K562 (cell line): Measurements from ENCODE around the gene AHCYL1. TPM values are rescaled to one million over a fixed set of nuclear protein-coding genes. Genes with fewer than 3 reads are reported as not detected.

ENCODE experiments used
- BRF1 ChIP-seq: IDR thresholded peaks from 3 replicates; pipeline ENCODE4 v1.6.1; 2011; ENCODE audit warnings: borderline replicate concordance, mild to moderate bottlenecking; ENCODE audit not compliant: insufficient read length; ENCODE audit errors: extremely low read depth
- FOXM1 ChIP-seq, 2 experiments: fragments of 450-650 bp in 1 of 2; sonication (generic) in 1 of 2; formaldehyde crosslinking in 1 of 2; IDR thresholded peaks; 2 replicates each; pipeline versions ENCODE4 v1.6.1 to v1.9.0; 2017 to 2022; ENCODE audit warnings: low read depth in 2 of 2, mild to moderate bottlenecking in 2 of 2, missing genetic modification reagents in 1 of 2, moderate library complexity in 1 of 2
- FOXO4 ChIP-seq: fragments of 450-650 bp; formaldehyde crosslinking; IDR thresholded peaks from 2 replicates; pipeline ENCODE4 v1.4.0; 2020; ENCODE audit warnings: mild to moderate bottlenecking, moderate library complexity
- IFI16 ChIP-seq: fragments of 250-450 bp; sonication (Bioruptor Pico); IDR thresholded peaks from 2 replicates; pipeline ENCODE4 v2.1.2; 2022; ENCODE audit warnings: mild to moderate bottlenecking, inconsistent platforms
- KLF16 ChIP-seq: IDR thresholded peaks from 2 replicates; pipeline ENCODE4 v1.6.1; 2016; ENCODE audit warnings: antibody characterized with exemption
- POLR2G ChIP-seq: fragments of 200-400 bp; formaldehyde crosslinking; IDR thresholded peaks from 2 replicates; pipeline ENCODE4 v1.6.1; 2017; ENCODE audit warnings: low read depth, mild to moderate bottlenecking, antibody characterized with exemption, low read length, moderate library complexity
- ZBTB40 ChIP-seq, 2 experiments: fragments of 450-650 bp in 1 of 2; sonication (generic) in 1 of 2; formaldehyde crosslinking in 1 of 2; IDR thresholded peaks; 2 replicates each; pipeline versions ENCODE4 v1.7.1 to v1.9.0; 2016 to 2022; ENCODE audit warnings: inconsistent platforms in 1 of 2, mild to moderate bottlenecking in 1 of 2, missing genetic modification reagents in 1 of 2
- ZBTB7A ChIP-seq: IDR thresholded peaks from 2 replicates; pipeline ENCODE4 v1.6.1; 2011; ENCODE audit warnings: low read depth, mild to moderate bottlenecking, low read length, moderate library complexity, borderline replicate concordance; ENCODE audit not compliant: control insufficient read depth
- ZNF277 ChIP-seq: fragments of 250-450 bp; sonication (Bioruptor Pico); IDR thresholded peaks from 2 replicates; pipeline ENCODE4 v1.8.0; 2022; ENCODE audit warnings: inconsistent platforms, mild to moderate bottlenecking, moderate library complexity, borderline replicate concordance
- polyA plus RNA-seq, 8 experiments: library from polyadenylated mRNA; depleted of rRNA in 4 of 8; stranded (reverse) in 5 of 8; unstranded in 3 of 8; fragments of >200 nt; fragmentation: Nextera tagmentation in 2 of 8; fragmentation: Illumina TruSeq in 1 of 8; extraction: Ambion mirVana in 2 of 8; extraction: Trizol in 1 of 8; gene quantifications; 2 replicates each; pipeline versions ENCODE4 v1.2.1 to v1.2.3, GENCODE V29; 2011 to 2014; ENCODE audit warnings: inconsistent platforms in 1 of 8, missing spikeins in 1 of 8
- total RNA-seq, 7 experiments: library from RNA; depleted of rRNA in 6 of 7; stranded (reverse); fragments of >200 nt in 6 of 7; fragmentation: Illumina TruSeq in 2 of 7; extraction: Trizol in 2 of 7; gene quantifications; 2 replicates each; pipeline versions ENCODE4 v1.2.1 to v1.2.3, GENCODE V29; 2011 to 2021; ENCODE audit warnings: low replicate concordance in 1 of 7

The AHCYL1 gene
- total and polyA plus RNA-seq, 9 of the 15 experiments (the other 6 are each of a cell fraction or from before 2014, with no cell fraction given) = 27.3 to 118 (median 44.5) TPM

- no peak for TF ChIP-seq ZBTB40 (IDR thresholded peaks at IDR 0.05)
- TF ChIP-seq ZBTB40 (CRISPR knock-in tag; IDR thresholded peaks at IDR 0.05) = no peak
- TF ChIP-seq FOXM1 (IDR thresholded peaks at IDR 0.05; ENCODE audit: low read depth) = no peak
- TF ChIP-seq FOXM1 (CRISPR knock-in tag; IDR thresholded peaks at IDR 0.05; ENCODE audit: low read depth) = no peak
- TF ChIP-seq KLF16 = peak; percentile 6; the same call in 1 of the 2 replicates
- TF ChIP-seq BRF1 = no peak
- peak; percentile 33; the same call in 1 of the 2 replicates for TF ChIP-seq POLR2G
- TF ChIP-seq ZBTB7A = peak; percentile 53; the same call in 1 of the 2 replicates
- no peak for TF ChIP-seq ZNF277 (CRISPR knock-in tag)
- no peak for TF ChIP-seq IFI16 (CRISPR knock-in tag)
- TF ChIP-seq FOXO4 (CRISPR knock-in tag) = no peak
Measured at GRCh38 chr1:110059133-110059863, 74.7 kb downstream of the AHCYL1 start (continued).
